ENCODE data around the gene NBL1.

The NBL1 gene

DNA sequence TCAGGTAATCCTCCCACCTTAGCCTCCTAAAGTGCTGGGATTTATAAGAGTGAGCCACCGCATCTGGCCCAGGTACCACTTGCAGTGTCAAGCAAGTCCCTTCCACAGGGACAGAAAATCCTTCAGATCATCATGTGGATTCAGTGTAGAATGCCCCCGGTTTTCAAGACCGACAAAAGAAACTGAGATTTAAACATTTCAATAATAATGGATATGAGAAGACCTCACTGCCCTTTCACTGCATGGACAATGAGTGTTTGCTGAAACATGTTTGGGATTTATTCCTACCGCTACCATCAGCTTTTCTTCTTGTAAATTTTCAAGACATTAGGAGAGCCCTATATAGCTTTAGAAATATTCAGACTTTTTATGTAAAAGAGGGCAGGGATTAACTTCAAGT lies 62.0 kb downstream of the NBL1 start:
- no peak for DNase-seq

Data from GF-D8 (cell line).